D341Med (cell line): Measurements from ENCODE around the gene CTRL.
"Not testable (repeated sequence)": the region's sequence is repeated elsewhere in the genome, so short reads cannot be mapped to it uniquely, and the experiment has no call there.

ENCODE experiments used
- DNase-seq: peaks from one replicate; pipeline ENCODE4 v3.0.0; 2012; ENCODE audit warnings: low spot score

Gene CTRL

GRCh38 chr16:67931712-67932461 is at the start of gene CTRL:
Gene CTRL, minus strand, starts transcription at chr16:67931862. Its CDS starts 10 bp downstream, at chr16:67931852.
- DNase-seq = no peak

GRCh38 chr16:67979955-67980678 is 48.5 kb upstream of the CTRL start, which contains the start of gene DPEP3:
Gene DPEP3, minus strand, starts transcription at chr16:67980499. Its CDS starts 119 bp downstream, at chr16:67980380.
- no peak for DNase-seq

GRCh38 chr16:67977469-67978227 is 46.0 kb upstream of the CTRL start:
- no peak for DNase-seq

DNA sequence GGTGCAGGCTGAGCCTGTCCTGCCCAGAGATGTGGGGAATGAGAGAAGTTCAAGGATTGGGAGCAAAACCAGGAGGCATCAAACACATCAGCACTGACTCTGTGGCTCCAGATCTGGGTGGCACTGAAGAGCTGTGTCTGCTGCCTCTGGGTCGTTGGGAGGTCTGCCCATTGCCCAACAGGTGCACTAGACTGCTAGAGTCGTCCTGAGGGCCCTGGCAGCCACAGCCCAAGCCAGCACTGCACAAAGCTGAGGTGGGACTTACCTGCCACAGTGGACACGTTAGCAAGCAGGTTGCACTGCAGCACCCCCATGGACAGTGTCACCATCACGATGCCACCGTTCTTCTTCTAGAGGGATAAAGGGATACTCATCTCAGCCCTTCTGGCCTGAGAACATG is 45.3 kb upstream of the CTRL start:
- DNase-seq = no peak

DNA sequence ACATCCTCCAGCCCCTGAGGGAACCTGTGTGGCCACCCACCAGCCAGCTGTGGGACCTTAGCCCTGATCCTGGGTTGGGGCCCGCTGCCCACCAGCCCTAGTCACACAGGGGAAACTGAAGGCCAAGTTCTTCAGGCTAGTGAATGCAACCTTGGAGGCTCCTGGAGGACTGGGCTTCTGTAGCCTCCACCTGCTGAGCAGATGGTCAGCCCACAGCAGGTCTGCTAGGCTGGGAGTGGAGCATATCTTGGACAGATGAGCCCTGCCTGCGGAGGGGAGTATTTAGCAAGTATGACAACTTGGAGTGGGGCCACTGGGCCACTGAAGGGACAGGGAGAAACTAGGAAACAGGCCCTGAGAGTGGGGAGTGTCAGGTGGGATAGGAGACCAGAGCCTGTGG is 44.5 kb upstream of the CTRL start:
- no peak for DNase-seq

DNA sequence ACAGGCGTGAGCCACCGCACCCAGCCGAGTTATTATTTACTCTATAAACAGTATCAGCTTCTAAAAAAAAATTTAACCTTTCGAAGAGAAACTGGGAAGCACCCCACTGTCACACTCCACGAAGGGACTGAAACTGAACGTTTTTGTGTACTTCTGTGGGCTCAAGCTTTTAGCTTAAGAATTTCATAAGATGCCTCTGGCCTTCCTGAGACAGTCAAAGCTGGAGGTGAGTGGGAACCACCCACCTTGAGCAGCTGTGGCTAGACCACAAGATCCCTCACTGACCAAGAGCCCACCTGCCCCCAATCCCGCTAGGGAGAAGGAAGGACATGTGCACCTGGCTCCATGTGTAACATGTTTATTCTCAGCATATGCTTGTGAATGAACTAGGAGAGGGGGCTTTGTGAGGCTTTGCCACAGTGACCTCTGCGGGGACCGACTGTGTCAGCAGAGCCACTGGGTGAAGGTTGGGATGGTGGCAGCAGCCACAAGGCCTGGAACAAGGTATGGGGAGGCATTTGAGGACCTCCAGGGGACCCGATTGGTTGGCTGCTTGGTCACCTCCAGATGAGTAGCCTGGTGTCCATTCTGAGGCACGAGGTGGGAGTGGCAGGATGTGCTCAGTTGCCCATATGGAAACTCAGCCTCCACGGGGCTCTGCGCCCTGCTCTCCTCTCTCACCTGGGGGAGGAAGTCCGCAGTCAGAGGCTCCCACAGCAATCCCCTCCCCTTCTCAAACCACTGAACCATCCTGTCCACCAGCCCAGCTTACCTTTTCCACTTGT is 43.9 kb upstream of the CTRL start:
- no peak for DNase-seq

DNA sequence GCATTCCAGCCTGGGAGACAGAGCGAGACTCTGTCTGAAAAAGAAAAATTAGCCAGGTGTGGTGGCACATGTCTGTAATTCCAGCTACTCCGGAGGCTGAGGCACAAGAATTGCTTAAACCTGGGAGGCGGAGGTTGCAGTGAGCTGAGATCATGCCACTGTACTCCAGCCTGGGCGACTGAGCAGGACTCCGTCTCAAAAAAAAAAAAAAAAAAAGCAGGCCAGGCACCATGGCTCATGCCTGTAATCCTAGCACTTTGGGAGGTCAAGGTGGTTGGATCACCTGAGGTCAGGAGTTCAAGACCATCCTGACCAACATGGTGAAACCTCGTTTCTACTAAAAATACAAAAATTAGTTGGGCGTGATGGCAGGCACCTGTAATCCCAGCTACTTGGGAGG is 40.6 kb upstream of the CTRL start:
- DNase-seq = not testable (repeated sequence)

DNA sequence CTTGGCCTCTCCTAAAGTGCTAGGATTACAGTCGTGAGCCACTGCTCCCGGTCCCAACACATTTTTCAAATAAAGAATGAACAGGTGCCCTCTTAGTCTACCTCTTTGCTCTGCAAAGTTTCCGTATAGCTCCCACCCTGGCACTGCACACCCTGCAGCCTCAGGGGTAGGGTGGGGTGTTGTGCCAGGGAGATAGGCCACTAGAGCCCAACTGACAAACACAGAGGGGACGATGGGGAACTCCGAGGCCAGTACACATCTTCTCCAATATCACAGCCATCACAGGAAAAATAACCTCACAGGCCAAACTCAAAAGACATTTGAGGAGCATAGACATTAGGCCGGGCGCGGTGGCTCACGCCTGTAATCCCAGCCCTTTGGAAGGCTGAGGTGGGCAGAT is 39.4 kb upstream of the CTRL start:
- DNase-seq = no peak

- DNase-seq = no peak
Observed at GRCh38 chr16:67969254-67970039, 37.8 kb upstream of the CTRL start.

DNA sequence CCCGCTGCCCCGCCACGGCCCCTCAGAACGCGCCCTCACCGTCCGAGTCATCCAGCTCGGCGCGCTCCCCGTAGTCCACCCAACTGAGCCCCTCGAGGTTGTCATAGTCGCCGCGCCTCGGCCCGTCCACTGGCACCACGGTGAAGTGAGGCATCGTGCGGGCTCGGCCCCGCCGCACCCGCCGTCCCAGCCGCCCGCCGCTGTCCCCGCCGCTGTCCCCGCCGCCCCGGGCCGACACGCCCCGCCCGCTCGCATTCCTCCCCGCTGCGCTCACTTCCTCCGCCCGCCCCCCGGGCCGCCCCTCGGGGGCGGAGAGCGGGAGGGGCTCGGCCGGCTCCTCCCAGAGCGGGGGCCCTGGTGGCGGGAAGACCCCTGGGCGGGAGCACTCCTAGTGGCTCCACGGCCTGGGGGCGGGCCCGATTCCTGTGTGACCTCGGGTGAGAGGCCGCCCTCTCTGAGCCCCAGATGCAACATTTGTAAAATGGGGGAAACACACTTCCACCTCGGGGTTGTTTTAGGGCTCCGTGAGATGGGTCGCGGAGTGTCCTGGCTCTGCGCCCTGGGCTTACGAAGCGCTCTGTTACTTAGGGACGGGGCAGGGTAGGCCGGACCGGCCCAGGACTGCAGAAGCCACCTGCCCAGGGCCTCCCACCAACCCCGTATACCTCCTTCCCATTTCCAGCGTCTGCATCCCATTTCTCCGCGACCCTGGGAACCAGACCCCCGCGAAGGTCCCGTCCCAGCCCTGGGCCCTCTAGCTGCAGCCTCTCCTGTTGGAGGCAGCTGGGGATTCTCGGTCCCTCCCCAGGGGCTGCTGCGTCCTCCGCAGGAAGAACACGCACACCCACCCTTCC is 37.0 kb upstream of the CTRL start, which contains the start of gene SLC12A4:
SLC12A4 (minus strand) TSS at position 238 of the 854 bp plus-strand sequence; CDS start at position 154, 84 bp downstream.
- DNase-seq = peak; percentile 91

- DNase-seq = peak; percentile 76
Observed at GRCh38 chr16:67967958-67968399, 36.3 kb upstream of the CTRL start.

DNA sequence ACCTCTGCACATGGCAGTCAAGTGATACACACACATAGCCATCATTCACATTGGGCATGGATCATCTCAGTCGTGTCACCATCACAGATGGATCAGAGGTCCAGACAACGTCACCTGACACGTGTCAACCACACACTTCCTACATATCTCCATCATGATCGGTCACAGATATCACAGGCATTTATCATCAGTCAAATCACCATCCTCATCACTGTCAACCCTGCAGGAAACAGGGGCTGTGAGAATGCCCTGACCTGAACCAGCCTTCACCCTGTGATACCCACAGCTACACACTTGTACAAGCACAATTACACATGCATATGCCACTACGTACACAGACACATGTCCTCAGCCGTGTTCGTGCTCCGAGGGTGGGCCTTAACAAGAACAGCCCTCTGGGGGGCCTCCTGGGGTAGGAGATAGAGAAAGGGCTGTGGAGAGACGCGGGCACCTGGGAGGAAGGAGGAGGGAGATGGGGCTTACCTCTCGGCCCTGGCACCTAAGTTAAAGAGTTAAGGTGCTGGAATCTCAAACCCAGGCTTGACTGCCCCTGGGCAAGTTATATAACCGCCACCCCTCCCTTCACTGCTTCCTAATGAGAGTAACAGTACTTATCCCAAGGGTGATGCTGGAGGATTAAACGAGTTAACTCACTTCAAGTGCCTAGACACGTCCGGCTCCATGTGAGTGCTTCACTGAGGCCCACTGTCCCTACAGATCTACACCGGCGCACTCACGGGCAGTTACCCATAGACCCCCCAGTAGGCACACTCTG is 35.7 kb upstream of the CTRL start:
- DNase-seq = no peak

DNA sequence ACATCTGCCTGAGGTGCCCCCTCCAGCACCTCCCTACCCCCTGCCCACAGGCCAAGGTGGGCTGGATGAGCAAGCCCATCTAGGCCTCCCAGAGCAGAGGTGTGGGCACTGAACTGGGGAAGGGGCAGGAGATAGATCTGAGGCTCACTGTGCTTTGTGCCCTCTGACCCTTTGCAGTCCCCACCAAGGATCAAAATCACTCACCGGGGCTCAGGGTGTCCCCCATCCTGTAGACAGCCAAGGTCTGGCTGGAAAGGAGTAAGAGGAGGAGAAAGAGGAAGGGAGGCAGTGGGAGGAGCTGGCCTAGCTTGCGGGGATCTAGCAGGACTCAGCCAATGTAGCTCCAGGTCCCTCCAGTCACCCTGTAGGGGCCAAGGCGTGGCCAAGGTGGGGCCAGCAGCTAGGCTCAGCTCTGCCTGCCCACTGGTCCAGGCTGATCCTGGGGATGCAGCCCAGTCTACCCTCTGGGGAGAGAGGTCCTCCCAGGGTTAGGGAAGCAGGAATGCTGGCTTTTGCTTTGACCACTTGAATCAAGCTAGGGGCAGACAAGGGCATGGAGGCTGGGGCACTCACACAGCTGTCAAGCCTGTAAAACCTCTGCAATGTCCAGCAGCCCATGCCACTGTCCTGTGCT is 35.0 kb upstream of the CTRL start:
- no peak for DNase-seq

GRCh38 chr16:67965668-67966548 is 34.2 kb upstream of the CTRL start:
- no peak for DNase-seq

GRCh38 chr16:67964477-67965131 is 32.9 kb upstream of the CTRL start:
- DNase-seq = no peak

- no peak for DNase-seq
Observed at GRCh38 chr16:67963662-67964321, 32.1 kb upstream of the CTRL start.

GRCh38 chr16:67963292-67963661 is 31.6 kb upstream of the CTRL start:
- DNase-seq = no peak
